Fibroblast of villous mesenchyme (primary cell): ENCODE data around the gene MCF2L2. TPM values are rescaled to one million over a fixed set of nuclear protein-coding genes. Genes with fewer than 3 reads are reported as not detected.
"Not testable (repeated sequence)": the region's sequence is repeated elsewhere in the genome, so short reads cannot be mapped to it uniquely, and the experiment has no call there.

Experiments
- DNase-seq: peaks from one replicate; pipeline ENCODE4 v3.0.0-alpha.2; 2010; ENCODE audit warnings: low read depth
- H3K4me3 ChIP-seq: 2 replicates; pipeline ENCODE4 v1.5.1; 2011; ENCODE audit warnings: low read depth, mild to moderate bottlenecking, low read length
- CTCF ChIP-seq: IDR thresholded peaks from 2 replicates; pipeline ENCODE4 v1.5.1; 2012; ENCODE audit warnings: low read depth, mild to moderate bottlenecking, low read length; ENCODE audit not compliant: insufficient read depth
- total RNA-seq: library from RNA; depleted of rRNA; stranded (reverse); fragments of >200 nt; gene quantifications from 2 replicates; pipeline ENCODE4 v1.2.3, GENCODE V29; 2012

The MCF2L2 gene
- total RNA-seq, result 0.43 and 0.64 TPM in 2 replicates

- peak; percentile 12 for DNase-seq
- no peak for TF ChIP-seq CTCF
- H3K4me3 ChIP-seq, result peak within 1 kb of the TSS; percentile 64
Observed at GRCh38 chr3:183428447-183429211, at the start of gene MCF2L2. Gene MCF2L2 (minus strand): TSS chr3:183428619. CDS start chr3:183427977, 642 bp downstream.

GRCh38 chr3:183477801-183478456 lies 49.5 kb upstream of the MCF2L2 start:
- H3K4me3 ChIP-seq, result no peak overlapping the region
- no peak for DNase-seq
- TF ChIP-seq CTCF, result no peak

- not testable (repeated sequence) for H3K4me3 ChIP-seq, DNase-seq
Observed at GRCh38 chr3:183475764-183476162, 47.3 kb upstream of the MCF2L2 start.

GRCh38 chr3:183475016-183475763 lies 46.8 kb upstream of the MCF2L2 start:
- TF ChIP-seq CTCF, result no peak
- no peak for DNase-seq
- no peak overlapping the region for H3K4me3 ChIP-seq

- no peak for TF ChIP-seq CTCF
- no peak for DNase-seq
- no peak overlapping the region for H3K4me3 ChIP-seq
Observed at GRCh38 chr3:183473969-183474368, 45.5 kb upstream of the MCF2L2 start.

GRCh38 chr3:183472155-183472554 lies 43.7 kb upstream of the MCF2L2 start:
- H3K4me3 ChIP-seq, result no peak overlapping the region
- no peak for TF ChIP-seq CTCF
- no peak for DNase-seq

GRCh38 chr3:183468424-183468823 lies 40.0 kb upstream of the MCF2L2 start:
- TF ChIP-seq CTCF, result no peak
- no peak overlapping the region for H3K4me3 ChIP-seq
- DNase-seq, result no peak
